Measurements from ENCODE around the gene RNF38.
A peak's percentile ranks its signal among the peaks of the same experiment; 100 is the strongest.
"Not testable (repeated sequence)": the region's sequence is repeated elsewhere in the genome, so short reads cannot be mapped to it uniquely, and the experiment has no call there.

RNF38 gene

DNA sequence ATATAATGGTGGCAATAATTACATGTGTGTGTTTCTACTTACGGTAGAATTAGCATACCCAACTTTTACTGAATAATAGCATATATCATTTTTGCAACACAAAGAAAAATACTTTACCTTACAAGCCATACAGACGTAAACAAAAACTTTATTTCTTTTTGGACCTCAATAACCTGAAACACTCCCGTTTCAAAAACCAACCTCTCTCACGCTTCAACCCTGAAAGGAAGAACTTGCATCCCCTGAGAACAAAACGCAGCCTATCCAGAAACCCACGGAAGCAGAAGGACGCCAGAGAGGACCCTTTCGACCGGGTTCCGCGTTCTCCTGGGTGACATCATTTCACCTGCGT lies at the start of gene RNF38:
Gene RNF38, minus strand, starts transcription at position 290 of the 352 bp plus-strand sequence. Its CDS starts 161 bp downstream, at position 129.
- DNase-seq (ENCODE audit: low spot score): no peak

DNA sequence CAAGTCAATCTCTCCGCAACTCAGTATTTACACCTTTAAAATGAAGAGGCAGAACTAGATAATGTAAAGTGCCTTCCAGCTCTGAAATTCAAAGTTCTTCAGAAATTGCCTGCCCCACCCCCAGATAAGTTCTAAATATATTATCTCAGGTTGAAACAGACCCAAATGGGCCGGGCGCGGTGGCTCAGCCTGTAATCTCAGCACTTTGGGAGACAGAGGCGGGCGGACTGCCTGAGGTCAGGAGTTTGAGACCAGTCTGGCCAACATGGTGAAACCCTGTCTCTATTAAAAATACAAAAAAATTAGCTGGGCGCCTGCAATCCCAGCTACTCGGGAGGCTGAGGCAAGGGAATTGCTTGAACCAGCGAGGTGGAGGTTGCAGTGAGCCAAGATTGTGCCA lies 48.5 kb upstream of the RNF38 start:
- DNase-seq (ENCODE audit: low spot score): not testable (repeated sequence)

DNA sequence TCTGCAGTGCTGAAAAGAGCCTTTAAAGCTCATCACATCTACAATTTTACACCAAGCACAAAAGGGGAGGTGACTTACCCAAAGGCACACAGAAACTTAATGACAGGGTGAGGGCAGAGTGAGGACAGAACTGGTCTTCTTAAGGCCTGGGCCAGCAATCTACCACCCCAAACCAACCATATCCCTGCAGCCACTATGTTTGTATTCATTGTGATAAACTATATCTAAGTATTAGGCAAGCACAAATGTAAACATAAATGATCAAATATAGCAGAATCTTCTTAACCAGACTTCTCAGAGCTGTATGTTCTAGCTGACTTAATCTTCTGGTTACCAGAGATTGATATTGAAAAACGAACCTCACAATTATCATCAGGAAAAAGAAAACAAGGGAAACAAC lies 47.9 kb upstream of the RNF38 start:
- no peak for DNase-seq (ENCODE audit: low spot score)

DNA sequence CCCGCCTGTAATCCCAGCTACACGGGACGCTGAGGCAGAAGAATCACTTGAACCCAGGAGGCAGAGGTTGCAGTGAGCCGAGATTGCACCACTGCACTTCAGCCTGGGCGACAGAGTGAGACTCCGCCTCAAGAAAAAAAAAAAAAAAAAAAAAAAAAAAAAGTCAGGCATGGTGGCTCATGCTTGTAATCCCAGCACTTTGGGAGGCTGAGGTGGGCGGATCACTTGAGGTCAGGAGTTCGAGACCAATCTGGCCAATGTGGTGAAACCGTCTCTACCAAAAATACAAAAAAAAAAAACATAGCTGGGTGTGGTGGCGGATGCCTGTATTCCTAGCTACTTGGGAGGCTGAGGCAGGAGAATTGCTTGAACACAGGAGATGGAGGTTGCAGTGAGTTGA lies 46.6 kb upstream of the RNF38 start:
- DNase-seq (ENCODE audit: low spot score): not testable (repeated sequence)

DNA sequence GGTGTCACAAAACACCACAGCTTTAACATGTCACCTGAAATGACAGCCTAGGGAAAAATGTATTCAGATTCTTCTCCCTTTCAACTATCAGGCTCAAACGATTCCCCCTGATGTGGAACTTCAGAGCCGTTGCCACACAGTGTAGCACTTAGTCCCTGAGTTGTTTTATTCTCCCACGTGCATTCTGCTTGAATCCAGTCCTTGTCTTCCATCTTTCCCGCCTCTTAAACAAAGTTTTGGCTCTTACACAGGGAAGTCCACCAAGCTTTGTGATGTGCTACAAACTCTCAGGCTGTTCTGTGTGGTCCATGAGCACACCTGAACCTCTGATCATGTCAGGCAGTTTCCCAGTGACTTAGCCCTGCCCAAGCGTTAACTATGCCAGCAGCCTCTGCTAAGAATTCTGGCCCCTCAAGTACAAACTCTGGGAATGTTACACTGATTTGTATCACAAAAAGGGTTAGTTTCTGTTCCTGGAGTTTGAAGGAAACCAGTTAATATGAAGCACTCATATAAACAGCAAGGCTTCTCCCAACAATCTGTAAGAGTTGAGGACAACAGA lies 45.8 kb upstream of the RNF38 start:
- DNase-seq (ENCODE audit: low spot score): no peak

DNA sequence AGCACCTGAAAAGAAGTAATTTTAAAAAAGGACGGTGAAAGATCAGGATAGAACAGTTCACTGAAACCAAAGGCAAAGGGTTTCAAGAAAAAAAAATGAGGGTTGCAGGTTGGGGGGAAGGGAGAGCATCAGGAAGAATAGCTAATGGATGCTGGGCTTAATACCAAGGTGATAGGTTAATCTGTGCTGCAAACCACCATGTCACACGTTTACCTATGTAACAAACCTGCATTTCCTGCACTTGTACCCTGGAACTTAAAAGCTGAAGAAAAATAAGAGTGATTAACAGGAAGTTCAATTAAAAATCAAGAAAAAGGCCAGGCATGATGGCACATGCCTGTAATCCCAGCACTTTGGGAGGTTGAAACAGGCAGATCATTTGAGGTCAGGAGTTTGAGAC lies 44.1 kb upstream of the RNF38 start:
- DNase-seq (ENCODE audit: low spot score): no peak

DNA sequence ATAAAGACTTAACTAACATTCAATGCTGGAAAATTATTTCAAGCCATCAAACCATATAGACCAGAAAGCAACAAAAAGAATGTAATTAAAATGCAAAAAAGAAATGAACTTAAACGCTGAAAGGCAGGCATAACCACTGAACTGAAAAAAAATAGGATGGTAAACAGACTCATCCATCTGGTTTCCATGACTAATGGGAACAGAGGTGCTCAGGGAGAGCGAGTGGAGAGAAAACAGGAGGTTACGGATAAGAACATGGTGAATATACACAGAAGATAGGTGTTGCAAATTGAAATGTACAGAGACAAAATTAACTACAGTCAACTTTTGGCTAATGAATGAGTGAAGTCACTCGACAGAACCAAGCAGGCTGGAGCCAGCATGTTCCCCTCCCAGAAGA lies 43.5 kb upstream of the RNF38 start:
- DNase-seq (ENCODE audit: low spot score): no peak

DNA sequence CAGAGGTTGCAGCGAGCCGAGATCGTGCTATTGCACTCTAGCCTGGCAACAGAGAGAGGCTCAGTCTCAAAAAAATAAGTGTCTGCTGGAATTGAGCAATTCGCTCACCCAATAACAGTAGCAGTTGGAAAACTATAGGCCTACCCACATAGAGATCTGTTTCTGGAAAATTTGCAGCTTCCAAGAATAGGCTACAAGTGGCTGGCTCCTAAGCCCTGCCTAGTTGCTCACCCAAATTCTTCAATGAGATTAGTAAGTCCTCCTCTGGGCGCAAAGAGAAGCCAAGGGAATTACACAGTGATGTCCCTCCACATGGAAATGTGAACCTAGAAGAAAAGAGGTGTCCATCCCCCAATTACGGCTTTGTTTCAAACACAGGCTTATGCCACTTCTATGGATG lies 42.6 kb upstream of the RNF38 start:
- DNase-seq (ENCODE audit: low spot score): no peak

DNA sequence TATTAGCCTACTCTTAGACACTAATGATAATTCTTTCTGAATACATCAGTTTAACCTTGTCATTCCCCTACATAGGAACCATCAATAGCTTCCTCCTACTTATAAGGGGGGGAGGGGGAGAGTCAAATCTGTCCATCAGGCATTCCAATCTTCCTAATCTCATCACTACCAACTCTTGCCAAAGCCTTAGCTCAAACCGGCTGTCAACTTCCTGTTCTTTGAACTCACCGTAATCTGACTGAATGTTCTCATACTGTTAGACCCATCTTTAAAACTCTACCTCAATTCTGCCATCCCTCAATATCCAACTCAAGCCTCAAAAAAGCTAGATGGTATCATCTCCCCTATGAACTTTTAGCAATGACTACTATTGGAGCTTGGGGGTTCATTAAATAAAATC lies 41.9 kb upstream of the RNF38 start:
- no peak for DNase-seq (ENCODE audit: low spot score)

DNA sequence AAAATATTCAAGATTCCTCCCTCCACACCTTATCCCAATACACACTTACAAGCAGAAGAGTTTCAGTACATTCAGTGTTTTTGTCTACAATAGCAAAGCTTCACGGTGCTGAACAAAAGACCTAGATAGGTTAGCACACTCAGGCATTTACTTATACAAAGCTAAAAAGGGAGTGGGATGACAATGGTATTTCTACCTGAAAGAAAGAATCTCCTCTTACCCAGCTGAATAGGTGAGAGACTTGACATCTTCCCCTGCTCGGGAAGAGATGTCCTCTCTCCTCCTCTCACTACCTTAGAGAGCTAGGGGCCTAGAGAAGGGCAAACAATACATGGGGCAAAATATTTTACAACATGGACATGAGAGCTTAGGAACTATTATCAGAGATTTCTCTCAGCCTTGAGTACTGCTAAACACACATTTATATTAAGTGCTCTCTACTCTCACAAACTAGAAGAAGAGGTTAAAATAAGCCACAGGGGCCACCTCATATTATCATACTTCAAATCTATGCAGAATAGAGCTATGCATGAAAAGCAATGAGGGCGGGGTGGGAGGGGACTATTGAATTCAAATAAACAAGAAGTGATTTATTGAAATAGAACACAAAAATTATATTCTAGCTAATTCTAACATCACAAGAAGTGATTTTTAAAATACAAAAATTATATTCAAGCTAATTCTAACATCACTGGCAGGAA lies 38.6 kb upstream of the RNF38 start:
- DNase-seq (ENCODE audit: low spot score): no peak

DNA sequence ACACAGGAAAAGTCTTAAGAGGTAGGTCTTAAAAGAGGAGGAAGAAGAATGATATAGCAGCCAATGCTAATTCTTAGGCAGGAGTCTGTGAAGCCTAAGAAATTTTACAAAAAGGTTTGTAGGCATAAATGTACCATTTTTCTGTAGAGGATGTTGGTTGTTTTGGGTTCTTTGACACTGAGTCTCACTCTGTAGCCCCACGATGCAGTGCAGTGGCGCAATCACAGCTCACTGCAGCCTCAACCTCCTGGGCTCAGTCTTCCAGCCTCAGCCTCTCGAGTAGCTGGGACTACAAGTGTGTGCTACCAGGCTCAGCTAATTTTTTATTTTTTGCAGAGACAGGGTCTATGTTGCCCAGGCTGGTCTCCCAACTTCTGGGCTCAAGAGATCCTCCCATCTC lies 37.7 kb upstream of the RNF38 start:
- DNase-seq (ENCODE audit: low spot score): no peak

DNA sequence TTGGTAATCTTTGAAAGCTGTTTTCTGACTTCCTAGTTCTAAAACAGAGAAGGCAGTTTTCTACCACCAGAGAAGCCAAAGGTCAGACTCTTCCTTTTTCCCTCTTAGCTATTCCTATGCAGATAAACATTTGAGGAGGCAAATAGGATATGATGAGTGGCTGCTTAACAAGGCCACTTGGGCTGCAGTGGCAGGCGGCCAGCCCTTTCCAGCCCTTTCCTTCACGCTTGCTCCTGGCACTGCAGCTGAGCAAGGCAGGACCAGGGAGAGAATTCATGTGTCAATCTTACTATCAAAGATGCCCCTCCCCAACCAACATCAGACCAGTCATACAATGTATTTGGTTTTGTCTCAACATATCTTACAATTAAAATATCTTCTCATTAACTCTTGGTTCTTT lies 36.8 kb upstream of the RNF38 start:
- peak; percentile 29 for DNase-seq (ENCODE audit: low spot score)

DNA sequence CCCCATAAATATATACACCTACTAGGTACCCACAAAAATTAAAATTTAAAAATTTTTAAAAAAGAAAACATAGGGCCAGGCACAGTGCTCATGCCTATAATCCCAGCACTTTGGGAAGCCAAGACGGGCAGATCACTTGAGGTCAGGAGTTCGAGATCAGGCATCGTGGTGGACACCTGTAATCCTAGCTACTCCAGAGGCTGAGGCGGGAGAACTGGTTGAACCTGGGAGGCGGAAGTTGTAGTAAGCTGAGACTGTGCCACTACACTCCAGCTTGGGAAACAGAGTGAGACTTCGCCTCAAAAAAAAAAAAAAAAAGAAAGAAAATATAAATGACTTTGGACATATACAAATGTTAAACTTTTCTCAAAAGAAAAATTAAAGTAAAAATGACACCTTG lies 33.3 kb upstream of the RNF38 start:
- DNase-seq (ENCODE audit: low spot score): no peak

DNA sequence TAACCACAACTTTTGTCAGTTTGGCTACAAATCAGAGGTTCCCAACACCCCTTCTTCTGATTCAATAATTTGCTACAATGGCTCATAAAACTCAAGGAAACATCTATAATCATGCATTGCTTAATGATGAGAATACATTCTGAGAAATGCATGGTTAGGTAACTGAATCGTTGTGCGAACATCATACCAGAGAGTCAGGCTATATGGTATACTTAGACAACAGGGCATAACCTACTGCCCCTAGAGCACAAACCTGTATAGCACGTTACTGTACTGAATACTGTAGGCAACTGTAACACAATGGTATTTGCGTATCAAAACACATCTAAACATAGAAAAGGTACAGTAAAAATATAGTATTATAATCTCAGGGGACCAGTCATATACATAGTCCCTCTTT lies 31.0 kb upstream of the RNF38 start:
- no peak for DNase-seq (ENCODE audit: low spot score)

DNA sequence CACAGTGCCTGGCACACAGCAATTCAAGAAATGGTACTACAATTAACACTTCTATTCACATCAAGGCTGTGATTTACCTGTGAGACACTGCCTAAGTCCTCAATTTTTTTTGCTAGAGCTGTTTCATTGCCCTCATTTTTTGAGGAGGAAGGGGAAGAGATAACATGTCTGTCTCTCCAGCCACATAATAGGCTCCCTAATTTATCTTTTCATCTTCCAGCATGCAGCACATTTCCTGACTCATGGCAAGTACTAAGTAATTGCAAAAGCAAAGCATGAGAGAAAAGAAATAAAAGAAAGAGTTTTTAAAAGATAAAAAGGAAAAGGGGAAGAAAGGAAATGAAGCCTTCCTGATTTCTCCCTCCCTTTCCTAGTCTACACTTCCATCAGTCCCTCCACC lies 26.9 kb upstream of the RNF38 start:
- no peak for DNase-seq (ENCODE audit: low spot score)

DNA sequence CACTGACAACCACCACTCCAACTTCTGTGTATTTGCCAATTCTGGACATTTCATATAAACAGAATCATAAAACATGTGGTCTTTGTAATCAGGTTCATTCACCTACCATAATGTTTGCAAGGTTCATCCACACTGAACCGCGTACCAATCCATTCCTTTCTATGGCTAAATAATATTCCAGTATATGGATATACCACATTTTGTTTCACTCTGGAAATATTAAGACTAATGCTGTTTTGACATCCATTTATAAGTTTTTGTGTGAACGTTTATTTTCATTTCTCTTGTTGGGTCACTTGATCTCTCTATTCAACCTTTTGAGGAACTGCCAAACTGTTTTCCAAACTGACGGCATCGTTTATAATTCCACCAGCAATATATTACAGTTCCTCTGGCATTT lies 26.3 kb upstream of the RNF38 start:
- no peak for DNase-seq (ENCODE audit: low spot score)

DNA sequence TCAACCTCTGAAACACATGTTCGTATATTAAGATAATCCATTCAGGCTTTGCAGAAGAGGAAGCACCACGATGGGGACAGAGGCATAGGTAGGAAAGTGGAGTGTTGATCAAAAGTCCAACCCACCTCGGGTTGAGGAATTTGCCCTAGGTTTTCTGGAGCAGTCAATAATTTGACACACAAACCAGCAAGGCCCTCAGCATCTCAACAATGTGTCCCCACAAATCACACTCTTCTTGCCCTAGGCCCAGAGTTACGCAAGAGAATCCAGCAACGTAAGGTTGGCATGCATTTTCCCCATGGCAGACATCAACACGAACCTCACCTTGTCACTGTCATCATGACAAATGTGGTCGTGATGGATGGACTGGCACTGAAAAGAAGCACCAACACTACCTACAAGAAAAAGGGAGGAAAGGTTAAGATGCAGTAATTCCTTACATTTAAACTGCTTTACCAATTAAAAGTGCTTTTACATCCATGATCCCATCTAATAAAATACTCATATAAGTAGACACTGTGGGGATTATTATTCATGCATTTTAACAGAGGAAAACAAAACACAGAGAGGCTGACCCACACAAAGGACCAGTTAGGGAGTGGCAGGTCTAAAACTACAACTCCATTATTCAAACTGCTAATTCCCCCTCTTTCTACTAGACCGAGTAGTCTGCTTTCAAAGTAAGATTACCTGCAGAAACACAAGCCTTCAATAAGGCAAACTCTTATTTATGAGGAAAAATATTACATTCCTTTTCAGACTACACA lies 24.4 kb upstream of the RNF38 start:
- no peak for DNase-seq (ENCODE audit: low spot score)

DNA sequence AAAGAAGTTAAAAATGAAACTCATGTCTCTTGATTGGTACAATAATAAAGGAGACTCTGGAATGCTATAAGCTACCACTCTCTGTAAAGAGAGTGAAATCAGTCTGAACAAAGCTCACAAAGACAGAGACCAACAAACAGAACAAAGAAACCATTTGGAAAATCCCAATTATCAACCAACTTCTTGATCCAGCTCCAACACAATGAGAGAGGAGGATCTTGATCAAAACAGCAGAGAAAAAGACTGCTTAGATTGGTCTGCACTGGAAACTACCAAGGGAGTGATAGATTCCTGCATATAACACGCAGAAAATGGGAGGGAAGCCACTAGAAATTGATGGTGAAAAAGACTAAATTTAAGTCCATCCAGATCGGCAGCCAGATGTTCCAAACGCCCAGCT lies 23.1 kb upstream of the RNF38 start:
- DNase-seq (ENCODE audit: low spot score): peak; percentile 84

DNA sequence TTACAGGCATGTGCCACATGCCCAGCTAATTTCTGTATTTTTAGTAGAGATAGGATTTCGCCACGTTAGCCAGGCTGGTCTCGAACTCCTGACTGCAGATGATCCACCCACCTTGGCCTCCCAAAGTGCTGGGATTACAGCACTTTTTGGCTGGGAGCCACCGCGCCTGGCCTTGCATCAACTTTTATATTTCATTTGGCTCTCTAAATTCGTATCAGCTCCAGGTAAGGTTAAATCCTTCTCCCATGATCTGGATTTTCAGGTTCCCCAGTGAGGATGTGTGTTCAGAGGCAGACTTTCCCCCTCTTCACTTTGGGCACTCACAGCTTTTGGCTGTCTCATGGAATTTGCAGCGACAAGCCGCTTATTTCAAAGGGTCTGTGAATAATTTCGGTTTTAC lies 16.8 kb upstream of the RNF38 start:
- DNase-seq (ENCODE audit: low spot score): no peak

DNA sequence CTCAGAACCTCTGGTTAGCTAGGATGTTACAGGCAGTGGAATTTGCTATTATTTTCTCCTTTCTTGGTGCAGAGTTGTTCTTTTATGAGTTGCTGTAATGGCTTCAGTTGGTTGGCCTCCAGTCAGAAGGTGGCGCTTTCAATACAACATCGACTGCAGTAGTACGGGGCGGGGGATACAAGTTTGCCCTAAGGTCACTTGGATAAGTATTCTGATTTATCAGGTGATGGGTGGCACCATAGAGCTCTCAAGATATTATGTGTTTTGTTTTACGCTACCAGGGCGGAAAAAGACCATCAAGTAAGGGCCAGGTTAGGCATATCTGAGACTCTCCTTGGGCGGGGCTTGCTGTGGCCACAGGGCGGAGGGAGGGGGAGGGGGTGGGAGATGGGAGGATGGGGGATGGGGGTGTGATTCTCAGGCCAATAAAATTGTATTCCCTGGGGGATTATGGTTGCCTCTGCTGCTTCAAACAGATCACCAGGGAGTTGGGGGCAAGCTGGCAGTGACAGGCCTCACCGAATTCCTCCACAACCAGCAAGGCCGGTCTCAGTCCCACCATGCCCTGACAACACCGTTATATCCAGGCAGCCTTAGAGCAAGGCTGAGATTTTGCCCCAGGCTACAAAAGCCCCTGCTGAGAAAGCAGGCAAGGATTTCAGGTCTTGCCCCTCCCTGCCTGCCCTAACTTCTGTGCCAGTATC lies 15.9 kb upstream of the RNF38 start:
- no peak for DNase-seq (ENCODE audit: low spot score)

DNA sequence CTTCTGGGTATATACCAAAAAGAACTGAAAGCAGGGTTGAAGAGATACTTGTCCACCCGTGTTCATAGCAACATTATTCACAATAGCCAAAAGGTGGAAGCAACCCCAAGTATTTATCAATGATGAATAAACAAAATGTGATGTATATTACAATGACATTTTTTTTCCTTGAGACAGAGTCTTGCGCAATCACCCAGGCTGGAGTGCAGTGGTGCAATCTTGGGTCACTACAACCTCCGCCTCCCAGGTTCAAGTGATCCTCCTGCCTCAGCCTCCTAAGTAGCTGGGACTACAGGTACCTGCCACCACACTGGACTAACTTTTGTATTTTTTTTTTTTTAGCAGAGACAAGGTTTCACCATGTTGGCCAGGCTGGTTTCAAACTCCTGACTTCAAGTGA lies 11.3 kb upstream of the RNF38 start:
- DNase-seq (ENCODE audit: low spot score): not testable (repeated sequence)

DNA sequence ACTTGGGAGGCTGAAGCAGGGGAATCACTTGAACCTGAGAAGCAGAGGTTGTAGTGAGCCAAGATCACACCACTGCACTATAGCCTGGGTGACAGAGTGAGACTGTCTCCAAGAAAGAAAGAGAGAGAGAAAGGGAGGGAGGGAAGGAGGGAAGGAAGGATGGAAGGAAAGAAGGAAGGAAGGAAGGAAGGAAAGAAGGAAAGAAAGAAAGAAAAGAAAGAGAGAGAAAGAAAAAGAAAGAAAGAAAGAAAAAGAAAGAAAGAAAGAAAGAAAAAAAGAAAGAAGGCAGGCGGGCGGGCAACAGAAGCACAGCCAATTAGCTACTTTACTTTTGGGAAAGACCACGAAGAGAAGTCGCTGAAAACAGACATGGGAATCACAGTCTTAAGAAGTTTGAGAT lies 9.0 kb upstream of the RNF38 start:
- not testable (repeated sequence) for DNase-seq (ENCODE audit: low spot score)

All from putamen (tissue), 1 donor.